Fibroblast of lung (primary cell): ENCODE measurements around the gene ERF. TPM values are rescaled to one million over a fixed set of nuclear protein-coding genes. Genes with fewer than 3 reads are reported as not detected.

Experiments used
- DNase-seq, 2 donors: peaks; one replicate each; pipeline versions ENCODE4 v3.0.0 to v3.0.0-alpha.2; 2010; ENCODE audit warnings: low read depth in 2 of 2
- H2AFZ ChIP-seq: 2 replicates; pipeline ENCODE4 v1.5.1; 2012; ENCODE audit warnings: low read length, control low read depth, inconsistent platforms
- H3K27ac ChIP-seq: 2 replicates; pipeline ENCODE4 v1.5.1; 2011; ENCODE audit warnings: low read length, control low read depth; ENCODE audit not compliant: insufficient read depth
- H3K27me3 ChIP-seq: 2 replicates; pipeline ENCODE4 v1.5.1; 2011; ENCODE audit warnings: mild to moderate bottlenecking, low read length; ENCODE audit not compliant: control insufficient read depth, insufficient read depth
- H3K36me3 ChIP-seq: 2 replicates; pipeline ENCODE4 v1.5.1; 2011; ENCODE audit warnings: low read length; ENCODE audit not compliant: control insufficient read depth, insufficient read depth
- H3K4me1 ChIP-seq: 2 replicates; pipeline ENCODE4 v1.5.1; 2011; ENCODE audit warnings: low read length; ENCODE audit not compliant: control insufficient read depth, insufficient read depth; ENCODE audit errors: extremely low read depth
- H3K4me2 ChIP-seq: 2 replicates; pipeline ENCODE4 v1.5.1; 2011; ENCODE audit warnings: low read length, control low read depth; ENCODE audit not compliant: insufficient read depth; ENCODE audit errors: extremely low read depth
- H3K4me3 ChIP-seq, 4 experiments: fragments of 200-600 bp in 1 of 4; sonication (generic) in 1 of 4; replicated peaks in 1 of 4; 2 replicates each; pipeline ENCODE4 v1.5.1; 2011 to 2016; ENCODE audit warnings: low read length in 4 of 4, low read depth in 3 of 4, mild to moderate bottlenecking in 3 of 4, control low read depth in 2 of 4, inconsistent platforms in 1 of 4, mixed read lengths in 1 of 4; ENCODE audit not compliant: insufficient read depth in 1 of 4; ENCODE audit errors: control extremely low read depth in 1 of 4
- H3K79me2 ChIP-seq: 2 replicates; pipeline ENCODE4 v1.5.1; 2012; ENCODE audit warnings: mild to moderate bottlenecking, low read length, inconsistent platforms; ENCODE audit not compliant: control insufficient read depth, insufficient read depth
- H3K9ac ChIP-seq: 2 replicates; pipeline ENCODE4 v1.5.1; 2011; ENCODE audit warnings: mild to moderate bottlenecking, low read length, control low read depth; ENCODE audit not compliant: insufficient read depth
- H3K9me3 ChIP-seq: 2 replicates; pipeline ENCODE4 v1.5.1; 2012; ENCODE audit warnings: low read depth, low read length; ENCODE audit not compliant: control insufficient read depth, insufficient read depth
- H4K20me1 ChIP-seq: 2 replicates; pipeline ENCODE4 v1.5.1; 2011; ENCODE audit warnings: low read length; ENCODE audit not compliant: control insufficient read depth, insufficient read depth; ENCODE audit errors: extremely low read depth
- CTCF ChIP-seq, 2 donors: IDR thresholded peaks in 1 of 2; conservative IDR thresholded peaks in 1 of 2; 1 replicate in 1 of 2; 2 replicates in 1 of 2; pipeline ENCODE4 v1.5.1; 2011 to 2012; ENCODE audit warnings: low read length in 2 of 2, control low read depth in 1 of 2, inconsistent platforms in 1 of 2, low read depth in 1 of 2, mild to moderate bottlenecking in 1 of 2
- EZH2 ChIP-seq: IDR thresholded peaks from 2 replicates; pipeline ENCODE4 v1.5.1; 2012; ENCODE audit warnings: low read length, control low read depth, mild to moderate bottlenecking; ENCODE audit errors: missing control alignments
- polyA plus RNA-seq, 2 donors: library from polyadenylated mRNA; depleted of rRNA in 1 of 2; stranded (reverse) in 1 of 2; unstranded in 1 of 2; fragments of >200 nt; gene quantifications; 2 replicates each; pipeline ENCODE4 v1.2.1, GENCODE V29; 2011 to 2012; ENCODE audit warnings: missing spikeins in 1 of 2
- total RNA-seq: library from RNA; depleted of rRNA; stranded (reverse); fragments of >200 nt; gene quantifications from 2 replicates; pipeline ENCODE4 v1.2.1, GENCODE V29; 2014

The ERF gene
- total and polyA plus RNA-seq, 2 donors (not counting 1 experiment from before 2014, with no cell fraction given) = 13.2 to 36.3 TPM

- Histone ChIP-seq H3K4me1 (peaks cover 14% of the 10 kb centered on the region), H3K9me3 (no peaks in the 10 kb centered on the region), H2AFZ (no peak overlapping the region), H3K27ac (no peak overlapping the region), H4K20me1 (no peaks in the 10 kb centered on the region), H3K27me3 (no peaks in the 10 kb centered on the region), H3K4me3 (no peak overlapping the region), H3K79me2 (peaks cover 47% of the 10 kb centered on the region), H3K36me3 (peaks cover 25% of the 10 kb centered on the region), H3K4me2 (no peak overlapping the region), H3K9ac (no peak overlapping the region)
- no peak for DNase-seq
- TF ChIP-seq EZH2 (no peak), CTCF (conservative IDR thresholded peaks at IDR 0.05 in 1 of 2, IDR thresholded peaks at IDR 0.05 in 1 of 2; ENCODE audit: low read depth in 1 of 2, low read length in 2 of 2) (no peak)
Measured at GRCh38 chr19:42276284-42276683, 21.4 kb upstream of the ERF start.

- H3K4me1 ChIP-seq = peaks cover 17% of the 10 kb centered on the region
- H3K4me3 ChIP-seq = no peak overlapping the region
- H3K4me2 ChIP-seq = no peak overlapping the region
- TF ChIP-seq EZH2 (no peak), CTCF (conservative IDR thresholded peaks at IDR 0.05 in 1 of 2, IDR thresholded peaks at IDR 0.05 in 1 of 2; ENCODE audit: low read depth in 1 of 2, low read length in 2 of 2) (no peak)
- H3K9me3 ChIP-seq = no peaks in the 10 kb centered on the region
- no peak overlapping the region for H3K9ac ChIP-seq
- no peak for DNase-seq
- no peaks in the 10 kb centered on the region for H4K20me1 ChIP-seq
- peaks cover 52% of the 10 kb centered on the region for H3K79me2 ChIP-seq
- no peak overlapping the region for H3K27ac ChIP-seq
- H3K36me3 ChIP-seq = peaks cover 26% of the 10 kb centered on the region
- H3K27me3 ChIP-seq = no peaks in the 10 kb centered on the region
- no peak overlapping the region for H2AFZ ChIP-seq
Measured at GRCh38 chr19:42275517-42275916, 20.6 kb upstream of the ERF start.

GRCh38 chr19:42275103-42275502, 20.2 kb upstream of the ERF start:
- Histone ChIP-seq H3K27ac (no peak overlapping the region), H3K4me3 (no peak overlapping the region), H2AFZ (no peak overlapping the region), H3K4me1 (peaks cover 19% of the 10 kb centered on the region), H3K4me2 (no peak overlapping the region), H3K9ac (no peak overlapping the region), H3K79me2 (peaks cover 55% of the 10 kb centered on the region), H3K27me3 (no peaks in the 10 kb centered on the region), H3K9me3 (no peaks in the 10 kb centered on the region), H4K20me1 (no peaks in the 10 kb centered on the region), H3K36me3 (peaks cover 26% of the 10 kb centered on the region)
- no peak for DNase-seq
- TF ChIP-seq EZH2 (no peak), CTCF (conservative IDR thresholded peaks at IDR 0.05 in 1 of 2, IDR thresholded peaks at IDR 0.05 in 1 of 2; ENCODE audit: low read depth in 1 of 2, low read length in 2 of 2) (no peak)
